Osteocyte (in vitro differentiated cells): Measurements from ENCODE around the gene VWA1. TPM values are rescaled to one million over a fixed set of nuclear protein-coding genes. Genes with fewer than 3 reads are reported as not detected.
"Not testable (repeated sequence)": the region's sequence is repeated elsewhere in the genome, so short reads cannot be mapped to it uniquely, and the experiment has no call there.

Source experiments
- DNase-seq: peaks from one replicate; pipeline ENCODE4 v3.0.0; 2021; ENCODE audit warnings: mixed read lengths; ENCODE audit not compliant: unreplicated experiment; ENCODE audit errors: extremely low spot score
- H3K27ac Mint-ChIP-seq: one replicate; pipeline ENCODE4 v1.8.0; 2021; ENCODE audit warnings: mild to moderate bottlenecking, mixed read lengths; ENCODE audit not compliant: unreplicated experiment
- H3K27me3 Mint-ChIP-seq: one replicate; pipeline ENCODE4 v1.8.0; 2021; ENCODE audit warnings: mixed read lengths; ENCODE audit not compliant: unreplicated experiment
- H3K36me3 Mint-ChIP-seq: one replicate; pipeline ENCODE4 v1.8.0; 2021; ENCODE audit warnings: mixed read lengths; ENCODE audit not compliant: unreplicated experiment
- H3K4me1 Mint-ChIP-seq: one replicate; pipeline ENCODE4 v1.8.0; 2021; ENCODE audit warnings: mixed read lengths; ENCODE audit not compliant: unreplicated experiment
- H3K4me3 Mint-ChIP-seq: one replicate; pipeline ENCODE4 v1.8.0; 2021; ENCODE audit warnings: mild to moderate bottlenecking, moderate library complexity, mixed read lengths; ENCODE audit not compliant: unreplicated experiment
- H3K9me3 Mint-ChIP-seq: one replicate; pipeline ENCODE4 v1.8.0; 2021; ENCODE audit warnings: mixed read lengths; ENCODE audit not compliant: unreplicated experiment
- CTCF ChIP-seq: fragments of 200-600 bp; sonication (generic); IDR thresholded peaks from 2 replicates; pipeline ENCODE4 v1.5.0; 2021; ENCODE audit warnings: antibody characterized with exemption, mild to moderate bottlenecking, moderate library complexity
- total RNA-seq: library from RNA; stranded (reverse); gene quantifications from 2 replicates; pipeline ENCODE4 v1.2.1, GENCODE V29; 2021

VWA1 gene
- total RNA-seq, 1 donor from 2014 or later = 17.5 TPM

DNA sequence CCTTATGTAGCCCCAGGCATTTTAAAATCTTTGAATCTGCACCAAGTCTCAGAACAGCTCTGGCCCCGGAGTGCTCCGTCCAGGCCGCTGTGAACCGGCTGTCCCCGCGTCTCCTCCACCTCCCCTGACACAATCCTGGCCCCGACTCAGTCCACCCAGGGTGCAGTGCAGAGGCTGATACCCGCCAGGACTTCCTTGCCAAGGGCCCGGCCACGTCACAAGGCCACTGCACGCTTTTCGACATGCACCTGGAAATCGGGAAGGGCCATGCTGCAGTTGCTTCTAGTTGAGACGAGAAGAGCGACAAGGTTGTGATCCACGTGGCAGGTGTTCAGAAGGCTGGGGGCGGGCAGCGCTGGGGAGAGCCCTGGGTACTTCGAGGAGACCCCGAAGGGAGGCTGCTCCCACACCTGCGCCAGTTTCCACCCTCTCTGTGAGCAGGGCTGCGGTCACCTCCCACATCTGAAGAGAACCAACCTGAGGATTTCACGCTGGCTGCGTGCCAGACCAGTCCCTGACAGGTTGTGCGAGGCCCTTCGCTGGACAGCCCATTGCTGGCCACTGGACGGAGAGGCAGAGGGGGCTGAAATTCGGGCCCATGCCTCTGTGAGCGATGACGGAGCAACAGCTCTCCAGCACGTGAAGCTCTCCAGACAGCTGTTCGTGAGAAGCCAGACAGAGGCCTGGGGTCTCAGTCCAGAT lies 6.7 kb downstream of the VWA1 start:
- H3K4me1 Mint-ChIP-seq = peaks cover 7% of the 10 kb centered on the region
- no peaks in the 10 kb centered on the region for H3K27me3 Mint-ChIP-seq
- no peak for DNase-seq
- H3K9me3 Mint-ChIP-seq = no peaks in the 10 kb centered on the region
- H3K36me3 Mint-ChIP-seq = no peaks in the 10 kb centered on the region
- H3K27ac Mint-ChIP-seq = no peak overlapping the region
- no peak overlapping the region for H3K4me3 Mint-ChIP-seq
- TF ChIP-seq CTCF = no peak

DNA sequence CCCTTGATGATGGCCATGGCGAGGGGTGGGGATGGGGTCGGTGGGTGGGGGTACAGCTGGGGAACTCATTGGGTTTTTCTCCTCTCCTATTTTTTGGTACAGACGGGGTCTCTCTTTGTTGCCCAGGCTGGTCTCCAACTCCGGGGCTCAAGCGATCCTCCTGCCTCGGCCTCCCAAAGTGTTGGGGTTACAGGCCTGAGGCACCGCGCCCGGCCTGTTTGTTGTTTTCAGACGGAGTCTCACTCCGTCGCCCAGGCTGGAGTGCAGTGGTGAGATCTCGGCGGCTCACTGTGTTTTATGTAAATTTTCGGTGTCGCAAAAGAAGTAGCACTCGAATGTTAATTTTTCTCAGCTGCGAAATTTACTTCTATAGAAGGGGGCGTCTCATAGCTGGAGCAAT lies 11.1 kb downstream of the VWA1 start:
- H3K4me3 Mint-ChIP-seq = not testable (repeated sequence)

GRCh38 chr1:1449099-1449739 lies 13.7 kb downstream of the VWA1 start, which contains the start of gene ATAD3C:
Gene ATAD3C, plus strand, starts transcription at chr1:1449689. Its CDS starts 995 bp downstream, at chr1:1450684.
- H3K36me3 Mint-ChIP-seq = no peaks in the 10 kb centered on the region
- no peak within 1 kb of the TSS for H3K27ac Mint-ChIP-seq
- no peak for TF ChIP-seq CTCF
- no peaks in the 10 kb centered on the region for H3K9me3 Mint-ChIP-seq
- H3K4me3 Mint-ChIP-seq = no peak within 1 kb of the TSS
- no peaks in the 10 kb centered on the region for H3K4me1 Mint-ChIP-seq
- DNase-seq = no peak
- peaks cover 8% of the 10 kb centered on the region for H3K27me3 Mint-ChIP-seq

More for the DNA sequence above, 11.1 kb downstream of the VWA1 start:
- not testable (repeated sequence) for H3K9me3 Mint-ChIP-seq, H3K27me3 Mint-ChIP-seq, DNase-seq, H3K4me1 Mint-ChIP-seq, H3K27ac Mint-ChIP-seq, H3K36me3 Mint-ChIP-seq

- not testable (repeated sequence) for H3K36me3 Mint-ChIP-seq, H3K27me3 Mint-ChIP-seq, H3K4me1 Mint-ChIP-seq, H3K27ac Mint-ChIP-seq, H3K9me3 Mint-ChIP-seq, H3K4me3 Mint-ChIP-seq, DNase-seq
These were observed 15.1 kb downstream of the VWA1 start for GRCh38 chr1:1450616-1451015.

DNA sequence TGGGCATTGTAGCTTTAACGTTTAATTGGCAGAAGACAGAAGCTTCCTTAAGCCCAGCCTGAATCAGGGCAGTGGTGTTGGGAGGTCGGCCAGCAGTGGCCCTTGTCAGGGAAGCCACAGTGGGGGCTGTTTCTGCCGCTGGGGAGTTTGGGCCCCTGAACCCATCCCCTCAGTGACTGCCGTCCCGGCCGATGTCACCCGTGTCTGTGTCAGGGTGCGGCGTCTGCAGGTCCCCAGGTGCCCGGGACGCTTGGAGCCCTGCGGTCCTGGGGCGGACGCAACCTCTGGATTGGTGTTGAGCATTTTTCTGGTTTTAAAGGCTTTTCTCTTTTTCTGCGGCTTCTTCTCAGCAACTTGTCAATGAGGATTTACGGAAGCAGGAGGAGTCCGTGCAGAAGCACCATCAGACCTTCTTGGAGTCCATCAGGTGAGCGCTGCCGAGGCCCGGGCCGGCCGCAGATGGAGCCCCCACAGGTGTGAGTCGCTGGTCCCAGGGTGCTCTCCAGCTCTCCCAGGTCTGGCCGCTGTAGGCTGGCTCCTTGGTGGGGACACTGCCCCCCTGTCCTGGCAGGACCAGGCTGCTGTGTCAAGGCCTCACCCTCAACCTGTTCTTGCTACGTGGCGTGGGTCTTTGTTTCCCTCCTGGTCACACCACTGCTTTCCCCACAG lies 16.3 kb downstream of the VWA1 start:
- Mint-ChIP-seq H3K27ac (no peak overlapping the region), H3K27me3 (peaks cover 8% of the 10 kb centered on the region), H3K4me1 (no peaks in the 10 kb centered on the region), H3K4me3 (no peak overlapping the region), H3K9me3 (no peaks in the 10 kb centered on the region), H3K36me3 (no peaks in the 10 kb centered on the region)
- TF ChIP-seq CTCF = no peak
- no peak for DNase-seq

GRCh38 chr1:1452365-1452739 lies 16.9 kb downstream of the VWA1 start:
- not testable (repeated sequence) for H3K4me1 Mint-ChIP-seq, H3K27ac Mint-ChIP-seq, DNase-seq, H3K9me3 Mint-ChIP-seq, H3K27me3 Mint-ChIP-seq, H3K4me3 Mint-ChIP-seq, H3K36me3 Mint-ChIP-seq
